ENCODE data around the gene GALNT8.
"Not testable (repeated sequence)": the region's sequence is repeated elsewhere in the genome, so short reads cannot be mapped to it uniquely, and the experiment has no call there.

The GALNT8 gene

DNA sequence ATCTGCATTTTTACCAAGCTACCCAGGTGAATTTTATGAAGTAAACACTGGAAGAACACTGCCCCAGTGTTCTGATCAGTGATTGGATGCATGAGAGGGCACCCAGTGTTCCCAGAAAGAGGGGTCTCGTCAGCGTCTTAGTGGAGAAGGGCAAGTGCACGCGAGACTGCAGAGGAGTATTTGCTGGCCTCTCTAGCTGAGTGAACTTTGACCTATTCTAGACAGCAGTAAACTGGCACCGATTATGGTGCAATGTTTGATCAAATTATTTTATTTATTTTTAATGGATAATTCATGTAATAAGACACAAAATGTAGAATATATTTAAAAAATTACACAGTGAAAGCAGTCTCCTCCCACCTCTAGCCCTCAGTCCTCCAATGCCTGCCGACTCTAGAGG lies 5.3 kb upstream of the GALNT8 start:
- H2BK12ac ChIP-seq (ENCODE audit: low read length) = no peak overlapping the region
- H2BK5ac ChIP-seq (ENCODE audit: low read length) = no peak overlapping the region
- WGBS, 2 donors (ENCODE audit: extremely low coverage in 2 of 2, insufficient read length in 2 of 2, insufficient replicate concordance in 1 of 2) = no CpG with 5 or more reads among the region's 6 CpGs
- H3K18ac ChIP-seq (ENCODE audit: low read length) = no peak overlapping the region
- no peak overlapping the region for H2BK120ac ChIP-seq (ENCODE audit: low read depth, low read length)
- no peaks in the 10 kb centered on the region for H3K27me3 ChIP-seq (ENCODE audit: control insufficient read depth in 3 of 3, insufficient read depth in 3 of 3, low read depth in 1 of 3, low read length in 3 of 3)
- H2AFZ ChIP-seq (ENCODE audit: low read length) = no peak overlapping the region
- no peak overlapping the region for H2BK15ac ChIP-seq (ENCODE audit: low read length)
- no peak overlapping the region for H4K91ac ChIP-seq (ENCODE audit: low read depth, low read length, poor library complexity)
- H3K4me3 ChIP-seq (ENCODE audit: low read length in 2 of 2) = no peak overlapping the region
- H3K4ac ChIP-seq (ENCODE audit: low read length) = no peak overlapping the region
- no peak overlapping the region for H4K8ac ChIP-seq (ENCODE audit: low read depth, low read length)
- no peak for DNase-seq (ENCODE audit: low spot score)
- no peak overlapping the region for H3K14ac ChIP-seq (ENCODE audit: low read length)
- H3K9me3 ChIP-seq (replicated peaks in 1 of 2; ENCODE audit: control insufficient read depth in 2 of 2, insufficient read depth in 1 of 2, low read depth in 1 of 2, low read length in 2 of 2) = no peaks in the 10 kb centered on the region
- no peak overlapping the region for H3K4me2 ChIP-seq (ENCODE audit: insufficient read depth, low read length, poor library complexity, severe bottlenecking)
- no peak overlapping the region for H3K27ac ChIP-seq (replicated peaks; ENCODE audit: low read length)
- H3K4me1 ChIP-seq (ENCODE audit: control insufficient read depth in 2 of 2, insufficient read depth in 1 of 2, low read depth in 1 of 2, low read length in 2 of 2) = peaks cover 0 to 3% of the 10 kb centered on the region in 2 donors
- no peaks in the 10 kb centered on the region for H3K79me1 ChIP-seq (ENCODE audit: low read depth, low read length)
- no peaks in the 10 kb centered on the region for H3K36me3 ChIP-seq (replicated peaks in 1 of 2; ENCODE audit: control insufficient read depth in 2 of 2, insufficient read depth in 2 of 2, low read length in 2 of 2)
- H3K23ac ChIP-seq (ENCODE audit: low read depth, low read length, poor library complexity) = no peak overlapping the region
- H3K9ac ChIP-seq (ENCODE audit: low read depth, low read length, poor library complexity) = no peak overlapping the region
- H2AK5ac ChIP-seq (ENCODE audit: low read depth, low read length) = no peak overlapping the region

DNA sequence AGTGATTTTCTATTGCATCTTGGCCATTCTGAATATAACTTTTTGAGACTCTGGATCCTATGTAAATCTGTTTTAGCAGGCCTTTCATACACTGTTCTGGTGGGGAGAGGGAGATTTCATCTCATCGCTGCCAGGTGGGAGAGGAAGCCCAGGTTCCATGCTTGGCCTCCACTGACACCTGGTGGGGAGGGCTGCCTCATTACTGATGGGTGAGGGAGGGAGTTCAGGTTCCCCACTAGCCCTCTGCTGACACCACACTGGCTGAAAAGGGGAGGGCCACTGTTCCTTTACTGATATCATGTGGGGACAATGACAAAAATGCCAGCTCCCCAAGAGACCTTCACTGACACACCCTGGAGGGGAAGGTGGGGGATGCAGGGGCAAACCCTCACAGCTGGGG lies 2.4 kb upstream of the GALNT8 start:
- Histone ChIP-seq H2AFZ (ENCODE audit: low read length) (no peak overlapping the region), H3K4me2 (ENCODE audit: insufficient read depth, low read length, poor library complexity, severe bottlenecking) (no peak overlapping the region), H2BK120ac (ENCODE audit: low read depth, low read length) (no peak overlapping the region), H3K27ac (replicated peaks; ENCODE audit: low read length) (no peak overlapping the region), H3K9me3 (replicated peaks in 1 of 2; ENCODE audit: control insufficient read depth in 2 of 2, insufficient read depth in 1 of 2, low read depth in 1 of 2, low read length in 2 of 2) (no peaks in the 10 kb centered on the region), H3K23ac (ENCODE audit: low read depth, low read length, poor library complexity) (no peak overlapping the region), H2BK12ac (ENCODE audit: low read length) (no peak overlapping the region), H3K4me3 (ENCODE audit: low read length in 2 of 2) (no peak overlapping the region), H3K9ac (ENCODE audit: low read depth, low read length, poor library complexity) (no peak overlapping the region), H3K27me3 (ENCODE audit: control insufficient read depth in 3 of 3, insufficient read depth in 3 of 3, low read depth in 1 of 3, low read length in 3 of 3) (no peaks in the 10 kb centered on the region), H2AK5ac (ENCODE audit: low read depth, low read length) (peak overlapping the region; percentile 25), H3K79me1 (ENCODE audit: low read depth, low read length) (no peaks in the 10 kb centered on the region), H2BK15ac (ENCODE audit: low read length) (no peak overlapping the region), H3K18ac (ENCODE audit: low read length) (no peak overlapping the region), H4K91ac (ENCODE audit: low read depth, low read length, poor library complexity) (no peak overlapping the region), H3K4me1 (ENCODE audit: control insufficient read depth in 2 of 2, insufficient read depth in 1 of 2, low read depth in 1 of 2, low read length in 2 of 2) (peaks cover 0 to 3% of the 10 kb centered on the region in 2 donors), H3K4ac (ENCODE audit: low read length) (no peak overlapping the region), H2BK5ac (ENCODE audit: low read length) (no peak overlapping the region), H3K14ac (ENCODE audit: low read length) (no peak overlapping the region), H3K36me3 (replicated peaks in 1 of 2; ENCODE audit: control insufficient read depth in 2 of 2, insufficient read depth in 2 of 2, low read length in 2 of 2) (no peaks in the 10 kb centered on the region), H4K8ac (ENCODE audit: low read depth, low read length) (no peak overlapping the region)
- DNase-seq (ENCODE audit: low spot score) = no peak
- no CpG with 5 or more reads among the region's 1 CpG for WGBS, 2 donors (ENCODE audit: extremely low coverage in 2 of 2, insufficient read length in 2 of 2, insufficient replicate concordance in 1 of 2)

- no peak overlapping the region for H3K27ac ChIP-seq (replicated peaks; ENCODE audit: low read length)
- H3K79me1 ChIP-seq (ENCODE audit: low read depth, low read length) = no peaks in the 10 kb centered on the region
- no peak overlapping the region for H3K4me3 ChIP-seq (ENCODE audit: low read length in 2 of 2)
- H3K14ac ChIP-seq (ENCODE audit: low read length) = no peak overlapping the region
- no peaks in the 10 kb centered on the region for H3K36me3 ChIP-seq (replicated peaks in 1 of 2; ENCODE audit: control insufficient read depth in 2 of 2, insufficient read depth in 2 of 2, low read length in 2 of 2)
- H2BK5ac ChIP-seq (ENCODE audit: low read length) = no peak overlapping the region
- H2BK12ac ChIP-seq (ENCODE audit: low read length) = no peak overlapping the region
- no peak overlapping the region for H3K4ac ChIP-seq (ENCODE audit: low read length)
- no peak overlapping the region for H2BK15ac ChIP-seq (ENCODE audit: low read length)
- no peak overlapping the region for H3K9ac ChIP-seq (ENCODE audit: low read depth, low read length, poor library complexity)
- no peak overlapping the region for H3K4me2 ChIP-seq (ENCODE audit: insufficient read depth, low read length, poor library complexity, severe bottlenecking)
- no peaks in the 10 kb centered on the region for H3K27me3 ChIP-seq (ENCODE audit: control insufficient read depth in 3 of 3, insufficient read depth in 3 of 3, low read depth in 1 of 3, low read length in 3 of 3)
- no peaks in the 10 kb centered on the region for H3K9me3 ChIP-seq (replicated peaks in 1 of 2; ENCODE audit: control insufficient read depth in 2 of 2, insufficient read depth in 1 of 2, low read depth in 1 of 2, low read length in 2 of 2)
- WGBS, 2 donors (ENCODE audit: extremely low coverage in 2 of 2, insufficient read length in 2 of 2, insufficient replicate concordance in 1 of 2) = no CpG with 5 or more reads among the region's 4 CpGs
- H2AK5ac ChIP-seq (ENCODE audit: low read depth, low read length) = no peak overlapping the region
- H3K4me1 ChIP-seq (ENCODE audit: control insufficient read depth in 2 of 2, insufficient read depth in 1 of 2, low read depth in 1 of 2, low read length in 2 of 2) = peaks cover 0 to 3% of the 10 kb centered on the region in 2 donors
- H3K18ac ChIP-seq (ENCODE audit: low read length) = no peak overlapping the region
- no peak overlapping the region for H2AFZ ChIP-seq (ENCODE audit: low read length)
- H2BK120ac ChIP-seq (ENCODE audit: low read depth, low read length) = no peak overlapping the region
- no peak overlapping the region for H4K91ac ChIP-seq (ENCODE audit: low read depth, low read length, poor library complexity)
- H4K8ac ChIP-seq (ENCODE audit: low read depth, low read length) = no peak overlapping the region
- DNase-seq (ENCODE audit: low spot score) = no peak
- H3K23ac ChIP-seq (ENCODE audit: low read depth, low read length, poor library complexity) = no peak overlapping the region
Observed at GRCh38 chr12:4720637-4720995, 416 bp downstream of the GALNT8 start.

GRCh38 chr12:4721587-4721986 lies 1.4 kb downstream of the GALNT8 start:
- not testable (repeated sequence) for H3K23ac ChIP-seq (ENCODE audit: low read depth, low read length, poor library complexity); DNase-seq (ENCODE audit: low spot score); H3K9ac ChIP-seq (ENCODE audit: low read depth, low read length, poor library complexity); H3K4me3 ChIP-seq (ENCODE audit: low read length in 2 of 2); H3K27ac ChIP-seq (replicated peaks; ENCODE audit: low read length); H4K8ac ChIP-seq (ENCODE audit: low read depth, low read length); H3K36me3 ChIP-seq (replicated peaks in 1 of 2; ENCODE audit: control insufficient read depth in 2 of 2, insufficient read depth in 2 of 2, low read length in 2 of 2); H2BK12ac ChIP-seq (ENCODE audit: low read length); H4K91ac ChIP-seq (ENCODE audit: low read depth, low read length, poor library complexity); H2AK5ac ChIP-seq (ENCODE audit: low read depth, low read length); H3K4me2 ChIP-seq (ENCODE audit: insufficient read depth, low read length, poor library complexity, severe bottlenecking); H3K27me3 ChIP-seq (ENCODE audit: control insufficient read depth in 3 of 3, insufficient read depth in 3 of 3, low read depth in 1 of 3, low read length in 3 of 3); H3K18ac ChIP-seq (ENCODE audit: low read length); H3K9me3 ChIP-seq (replicated peaks in 1 of 2; ENCODE audit: control insufficient read depth in 2 of 2, insufficient read depth in 1 of 2, low read depth in 1 of 2, low read length in 2 of 2); H3K4me1 ChIP-seq (ENCODE audit: control insufficient read depth in 2 of 2, insufficient read depth in 1 of 2, low read depth in 1 of 2, low read length in 2 of 2); H2BK5ac ChIP-seq (ENCODE audit: low read length); H3K14ac ChIP-seq (ENCODE audit: low read length); H2BK15ac ChIP-seq (ENCODE audit: low read length); H3K4ac ChIP-seq (ENCODE audit: low read length); H2AFZ ChIP-seq (ENCODE audit: low read length); H2BK120ac ChIP-seq (ENCODE audit: low read depth, low read length); H3K79me1 ChIP-seq (ENCODE audit: low read depth, low read length)
- WGBS, 2 donors (ENCODE audit: extremely low coverage in 2 of 2, insufficient read length in 2 of 2, insufficient replicate concordance in 1 of 2) = no CpG with 5 or more reads among the region's 11 CpGs

All from neuronal stem cell (in vitro differentiated cells).